RWPE2 (cell line): ENCODE measurements around the gene PLEKHA4.

Experiments
- ATAC-seq: fragments of 200-7000 bp; cut with Tn5 transposase; 3 replicates; pipeline ENCODE4 v1.9.1; 2021; ENCODE audit warnings: low read depth
- DNase-seq: peaks from one replicate; pipeline ENCODE4 v3.0.0-alpha.2; 2020; ENCODE audit warnings: low spot score
- H3K27ac ChIP-seq: fragments of 450-650 bp; 2 replicates; pipeline ENCODE4 v1.5.1; 2017; ENCODE audit warnings: mild to moderate bottlenecking; ENCODE audit not compliant: poor library complexity, severe bottlenecking
- H3K27me3 ChIP-seq: fragments of 250-450 bp; sonication (Bioruptor Pico); 2 replicates; pipeline ENCODE4 v1.5.1; 2021; ENCODE audit warnings: mild to moderate bottlenecking, moderate library complexity; ENCODE audit not compliant: insufficient read depth, poor library complexity, severe bottlenecking
- H3K36me3 ChIP-seq: fragments of 250-450 bp; sonication (Bioruptor Pico); 2 replicates; pipeline ENCODE4 v1.5.1; 2020; ENCODE audit warnings: low read depth, mild to moderate bottlenecking, moderate library complexity
- H3K4me1 ChIP-seq: fragments of 250-450 bp; sonication (Bioruptor Pico); 2 replicates; pipeline ENCODE4 v1.5.1; 2021; ENCODE audit warnings: mild to moderate bottlenecking, moderate library complexity; ENCODE audit not compliant: insufficient read depth, poor library complexity, severe bottlenecking
- H3K4me3 ChIP-seq: fragments of 250-450 bp; sonication (Bioruptor Pico); 2 replicates; pipeline ENCODE4 v1.5.1; 2021; ENCODE audit warnings: mild to moderate bottlenecking, moderate library complexity; ENCODE audit not compliant: severe bottlenecking
- H3K9me3 ChIP-seq: fragments of 250-450 bp; sonication (Bioruptor Pico); 2 replicates; pipeline ENCODE4 v1.5.1; 2021; ENCODE audit warnings: mild to moderate bottlenecking, moderate library complexity; ENCODE audit not compliant: severe bottlenecking
- TF ChIP-seq, protein P1 (sequence below): fragments of 450-650 bp; IDR thresholded peaks from one replicate; pipeline ENCODE4 v1.5.1; 2017; ENCODE audit warnings: mild to moderate bottlenecking, moderate library complexity; ENCODE audit not compliant: poor library complexity, severe bottlenecking

The PLEKHA4 gene

GRCh38 chr19:48859711-48860572 is 8.5 kb downstream of the PLEKHA4 start:
- TF ChIP-seq, protein P1, sequence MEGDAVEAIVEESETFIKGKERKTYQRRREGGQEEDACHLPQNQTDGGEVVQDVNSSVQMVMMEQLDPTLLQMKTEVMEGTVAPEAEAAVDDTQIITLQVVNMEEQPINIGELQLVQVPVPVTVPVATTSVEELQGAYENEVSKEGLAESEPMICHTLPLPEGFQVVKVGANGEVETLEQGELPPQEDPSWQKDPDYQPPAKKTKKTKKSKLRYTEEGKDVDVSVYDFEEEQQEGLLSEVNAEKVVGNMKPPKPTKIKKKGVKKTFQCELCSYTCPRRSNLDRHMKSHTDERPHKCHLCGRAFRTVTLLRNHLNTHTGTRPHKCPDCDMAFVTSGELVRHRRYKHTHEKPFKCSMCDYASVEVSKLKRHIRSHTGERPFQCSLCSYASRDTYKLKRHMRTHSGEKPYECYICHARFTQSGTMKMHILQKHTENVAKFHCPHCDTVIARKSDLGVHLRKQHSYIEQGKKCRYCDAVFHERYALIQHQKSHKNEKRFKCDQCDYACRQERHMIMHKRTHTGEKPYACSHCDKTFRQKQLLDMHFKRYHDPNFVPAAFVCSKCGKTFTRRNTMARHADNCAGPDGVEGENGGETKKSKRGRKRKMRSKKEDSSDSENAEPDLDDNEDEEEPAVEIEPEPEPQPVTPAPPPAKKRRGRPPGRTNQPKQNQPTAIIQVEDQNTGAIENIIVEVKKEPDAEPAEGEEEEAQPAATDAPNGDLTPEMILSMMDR: no peak
- no peaks in the 10 kb centered on the region for H3K9me3 ChIP-seq
- no peak for DNase-seq
- no peaks in the 10 kb centered on the region for H3K36me3 ChIP-seq
- H3K4me3 ChIP-seq: no peak overlapping the region
- ATAC-seq: no peak
- H3K4me1 ChIP-seq: no peaks in the 10 kb centered on the region
- no peaks in the 10 kb centered on the region for H3K27me3 ChIP-seq
- H3K27ac ChIP-seq: no peak overlapping the region

GRCh38 chr19:48858984-48859710 is 9.3 kb downstream of the PLEKHA4 start:
- DNase-seq (no peak), ATAC-seq (no peak)
- Histone ChIP-seq H3K9me3 (no peaks in the 10 kb centered on the region), H3K27me3 (no peaks in the 10 kb centered on the region), H3K27ac (no peak overlapping the region), H3K4me3 (no peak overlapping the region), H3K4me1 (no peaks in the 10 kb centered on the region), H3K36me3 (no peaks in the 10 kb centered on the region)
- TF ChIP-seq, protein P1: no peak

- H3K9me3 ChIP-seq: no peaks in the 10 kb centered on the region
These were observed 11.5 kb downstream of the PLEKHA4 start for GRCh38 chr19:48856921-48857320.

GRCh38 chr19:48854103-48854502 is 14.3 kb downstream of the PLEKHA4 start:
- TF ChIP-seq, protein P1: no peak
- H3K4me1 ChIP-seq: no peaks in the 10 kb centered on the region
- H3K36me3 ChIP-seq: no peaks in the 10 kb centered on the region
- no peak overlapping the region for H3K27ac ChIP-seq
- H3K9me3 ChIP-seq: no peaks in the 10 kb centered on the region
- no peaks in the 10 kb centered on the region for H3K27me3 ChIP-seq
- DNase-seq: no peak
- no peak for ATAC-seq
- no peak overlapping the region for H3K4me3 ChIP-seq

More at GRCh38 chr19:48856921-48857320, 11.5 kb downstream of the PLEKHA4 start:
- Histone ChIP-seq H3K36me3 (no peaks in the 10 kb centered on the region), H3K27me3 (no peaks in the 10 kb centered on the region), H3K27ac (no peak overlapping the region), H3K4me3 (no peak overlapping the region), H3K4me1 (no peaks in the 10 kb centered on the region)
- DNase-seq: no peak
- ATAC-seq: no peak
- TF ChIP-seq, protein P1: no peak
